Osteoblast (primary cell): ENCODE results near the gene ARFIP1. TPM values are rescaled to one million over a fixed set of nuclear protein-coding genes. Genes with fewer than 3 reads are reported as not detected.
"Not testable (repeated sequence)": the region's sequence is repeated elsewhere in the genome, so short reads cannot be mapped to it uniquely, and the experiment has no call there.

Experiments used
- DNase-seq: peaks from one replicate; pipeline ENCODE4 v3.0.0; 2011; ENCODE audit warnings: low spot score, mixed read lengths; ENCODE audit not compliant: insufficient read length; ENCODE audit errors: missing footprints
- H2AFZ ChIP-seq: 2 replicates; pipeline ENCODE4 v1.6.0; 2011; ENCODE audit warnings: mild to moderate bottlenecking, low read length
- H3K27ac ChIP-seq: 2 replicates; pipeline ENCODE4 v1.5.1; 2011; ENCODE audit warnings: mild to moderate bottlenecking, low read depth, low read length, moderate library complexity
- H3K27me3 ChIP-seq: 2 replicates; pipeline ENCODE4 v1.6.0; 2012; ENCODE audit warnings: mild to moderate bottlenecking, control low read depth, inconsistent platforms, low read length, moderate library complexity; ENCODE audit not compliant: insufficient read depth
- H3K36me3 ChIP-seq: 2 replicates; pipeline ENCODE4 v1.5.1; 2011; ENCODE audit warnings: mild to moderate bottlenecking, low read length, control low read depth, moderate library complexity; ENCODE audit not compliant: insufficient read depth
- H3K4me1 ChIP-seq: 2 replicates; pipeline ENCODE4 v1.5.1; 2011; ENCODE audit warnings: mild to moderate bottlenecking, low read length, control low read depth, moderate library complexity; ENCODE audit not compliant: insufficient read depth
- H3K4me2 ChIP-seq: 2 replicates; pipeline ENCODE4 v1.6.0; 2011; ENCODE audit warnings: mild to moderate bottlenecking, low read length; ENCODE audit not compliant: insufficient read depth
- H3K4me3 ChIP-seq: fragments of 200-600 bp; sonication (generic); 3 replicates; pipeline ENCODE4 v1.5.1; 2012; ENCODE audit warnings: mild to moderate bottlenecking, low read length, inconsistent platforms; ENCODE audit not compliant: insufficient read depth
- H3K79me2 ChIP-seq: 2 replicates; pipeline ENCODE4 v1.6.0; 2012; ENCODE audit warnings: mild to moderate bottlenecking, low read length, control low read depth, inconsistent platforms; ENCODE audit not compliant: insufficient read depth
- H3K9me3 ChIP-seq: 2 replicates; pipeline ENCODE4 v1.5.1; 2011; ENCODE audit warnings: low read depth, low read length, control low read depth
- H4K20me1 ChIP-seq: 2 replicates; pipeline ENCODE4 v1.6.0; 2012; ENCODE audit warnings: mild to moderate bottlenecking, low read length, control low read depth; ENCODE audit not compliant: insufficient read depth
- CTCF ChIP-seq: IDR thresholded peaks from 2 replicates; pipeline ENCODE4 v1.5.1; 2011; ENCODE audit warnings: mild to moderate bottlenecking, low read depth, low read length, moderate library complexity; ENCODE audit errors: extremely low read depth
- total RNA-seq: library from RNA; depleted of rRNA; stranded (reverse); fragments of >200 nt; gene quantifications from 2 replicates; pipeline ENCODE4 v1.2.3, GENCODE V29; 2012

Gene ARFIP1
- total RNA-seq, 1 donor, result 38.7 TPM

- H3K4me1 ChIP-seq, result peaks cover 5% of the 10 kb centered on the region
- no peak overlapping the region for H2AFZ ChIP-seq
- no peak overlapping the region for H3K4me3 ChIP-seq
- peaks cover 28% of the 10 kb centered on the region for H3K79me2 ChIP-seq
- TF ChIP-seq CTCF, result no peak
- H3K27me3 ChIP-seq, result no peaks in the 10 kb centered on the region
- H3K9me3 ChIP-seq, result peaks cover 2% of the 10 kb centered on the region
- H3K27ac ChIP-seq, result no peak overlapping the region
- peaks cover 15% of the 10 kb centered on the region for H4K20me1 ChIP-seq
- no peak overlapping the region for H3K4me2 ChIP-seq
- DNase-seq, result peak; percentile 75
- no peaks in the 10 kb centered on the region for H3K36me3 ChIP-seq
Measured at GRCh38 chr4:152850377-152850776, 70.6 kb downstream of the ARFIP1 start.

GRCh38 chr4:152851226-152851625 is 71.5 kb downstream of the ARFIP1 start:
- Histone ChIP-seq H3K4me3 (no peak overlapping the region), H3K36me3 (no peaks in the 10 kb centered on the region), H4K20me1 (peaks cover 15% of the 10 kb centered on the region), H3K27me3 (no peaks in the 10 kb centered on the region), H3K9me3 (peaks cover 2% of the 10 kb centered on the region), H3K79me2 (peaks cover 31% of the 10 kb centered on the region), H3K4me1 (peaks cover 5% of the 10 kb centered on the region), H3K27ac (no peak overlapping the region), H2AFZ (no peak overlapping the region), H3K4me2 (no peak overlapping the region)
- no peak for TF ChIP-seq CTCF
- DNase-seq, result no peak

GRCh38 chr4:152853293-152853692 is 73.5 kb downstream of the ARFIP1 start:
- H3K4me1 ChIP-seq, result peaks cover 5% of the 10 kb centered on the region
- H3K9me3 ChIP-seq, result peaks cover 2% of the 10 kb centered on the region
- TF ChIP-seq CTCF, result no peak
- H4K20me1 ChIP-seq, result peaks cover 15% of the 10 kb centered on the region
- no peaks in the 10 kb centered on the region for H3K36me3 ChIP-seq
- no peak overlapping the region for H2AFZ ChIP-seq
- no peaks in the 10 kb centered on the region for H3K27me3 ChIP-seq
- no peak overlapping the region for H3K27ac ChIP-seq
- no peak overlapping the region for H3K4me3 ChIP-seq
- DNase-seq, result no peak
- H3K79me2 ChIP-seq, result peaks cover 25% of the 10 kb centered on the region
- no peak overlapping the region for H3K4me2 ChIP-seq

GRCh38 chr4:152854016-152854415 is 74.3 kb downstream of the ARFIP1 start:
- not testable (repeated sequence) for H3K9me3 ChIP-seq, H2AFZ ChIP-seq, H3K4me1 ChIP-seq

More at GRCh38 chr4:152854016-152854415, 74.3 kb downstream of the ARFIP1 start:
- H4K20me1 ChIP-seq, result peaks cover 15% of the 10 kb centered on the region
- H3K4me2 ChIP-seq, DNase-seq, H3K27ac ChIP-seq, H3K4me3 ChIP-seq, H3K36me3 ChIP-seq, H3K27me3 ChIP-seq: not testable (repeated sequence)
- peaks cover 25% of the 10 kb centered on the region for H3K79me2 ChIP-seq
